Stimulated activated CD4-positive, alpha-beta T cell treated with anti-CD3 and anti-CD28 coated beads, TNF-alpha, amount 100 ng/mL, for 1 hour (primary cell): ENCODE data around the gene REEP1.

Experiments used
- DNase-seq, 3 donors: peaks; one replicate each; pipeline ENCODE4 v3.0.0-alpha.2; 2020; ENCODE audit warnings: low read depth in 3 of 3, low spot score in 1 of 3

Gene REEP1

DNA sequence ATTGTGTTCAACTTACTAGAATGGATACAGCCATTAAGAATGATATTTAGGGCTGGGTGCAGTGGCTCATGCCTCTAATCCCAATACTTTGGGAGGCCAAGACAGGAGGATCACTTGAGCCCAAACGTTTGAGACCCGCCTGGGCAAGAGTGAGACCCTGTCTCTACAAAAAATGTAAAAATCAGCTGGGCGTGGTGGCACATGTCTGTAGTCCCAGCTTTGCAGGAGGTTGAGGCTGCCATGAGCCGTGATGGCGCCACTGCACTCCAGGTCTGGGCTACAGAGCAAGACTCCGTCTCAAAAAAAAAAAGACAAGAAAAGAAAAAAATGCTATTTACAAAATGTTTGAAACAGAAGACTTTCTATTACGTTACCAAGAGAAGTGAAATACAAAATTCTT, 30.0 kb downstream of the REEP1 start:
- no peak for DNase-seq

DNA sequence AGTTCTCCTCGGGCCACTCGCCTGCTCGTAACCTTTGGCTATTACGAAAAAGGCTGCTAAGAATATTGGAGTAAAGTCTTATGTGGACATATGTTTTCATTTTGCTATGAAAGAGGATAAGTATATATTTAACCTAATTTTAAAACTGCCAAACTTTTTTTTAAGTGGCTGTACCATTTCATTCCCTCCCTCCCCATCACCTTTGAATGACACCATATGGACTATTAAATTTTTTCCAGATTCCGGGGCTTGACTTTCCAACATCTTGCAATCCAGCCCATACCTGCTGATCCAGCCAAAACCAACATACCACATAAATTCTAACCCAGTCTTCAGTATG, 31.5 kb downstream of the REEP1 start:
- DNase-seq, result no peak

DNA sequence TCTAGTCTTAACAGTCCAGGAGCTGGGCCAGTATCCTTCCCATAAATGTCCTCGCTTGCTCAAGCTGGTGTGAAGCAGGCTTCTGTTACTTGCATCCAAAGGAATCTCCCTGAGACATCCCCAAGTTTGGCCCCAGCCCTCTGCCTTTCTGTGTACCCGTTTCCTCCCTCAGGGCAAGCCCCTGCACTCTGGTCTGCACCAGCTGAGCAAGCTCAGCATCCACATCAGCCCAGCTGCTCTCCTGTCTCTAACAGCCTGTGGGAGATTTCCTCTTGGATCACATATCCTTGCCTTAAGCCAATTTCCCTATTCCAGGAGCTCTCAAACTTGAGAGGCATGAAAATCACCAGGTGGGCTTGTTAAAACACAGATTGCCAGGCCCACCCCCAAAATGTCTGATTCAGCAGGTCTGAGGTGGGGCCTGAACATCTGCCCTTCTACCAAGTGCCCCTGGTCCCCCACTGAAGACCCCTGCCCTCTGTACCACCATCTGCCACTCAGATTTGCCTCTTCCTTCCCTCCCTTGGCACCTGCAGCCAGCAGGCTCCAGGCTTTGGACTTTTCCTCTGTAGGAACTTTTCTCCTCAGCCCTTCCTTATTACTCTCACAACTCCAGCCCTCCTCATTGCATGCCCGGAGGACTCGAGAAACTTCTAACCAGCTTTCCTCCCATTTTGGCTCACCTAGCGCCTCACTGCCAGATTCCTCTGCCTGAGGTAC, 32.1 kb downstream of the REEP1 start:
- DNase-seq, result no peak

DNA sequence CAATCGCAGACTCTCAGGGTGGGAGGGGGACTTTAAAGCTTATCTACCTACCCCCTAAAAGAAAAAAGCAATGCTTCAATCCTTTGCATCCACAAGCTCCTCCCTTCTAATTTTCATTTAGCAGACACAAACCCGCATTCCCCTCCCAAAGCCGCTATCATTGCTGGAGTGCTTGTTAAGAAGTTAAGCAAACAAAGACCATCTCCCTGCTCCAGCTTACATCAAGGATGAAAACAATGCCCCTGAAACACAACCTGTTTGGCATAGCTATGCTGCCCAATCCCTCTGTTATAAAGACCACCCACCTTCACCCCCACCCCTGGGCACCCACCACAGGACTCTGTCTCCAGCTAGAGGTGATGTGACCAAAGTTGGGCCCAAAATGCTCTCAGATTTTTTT, 33.0 kb downstream of the REEP1 start:
- DNase-seq, result no peak

DNA sequence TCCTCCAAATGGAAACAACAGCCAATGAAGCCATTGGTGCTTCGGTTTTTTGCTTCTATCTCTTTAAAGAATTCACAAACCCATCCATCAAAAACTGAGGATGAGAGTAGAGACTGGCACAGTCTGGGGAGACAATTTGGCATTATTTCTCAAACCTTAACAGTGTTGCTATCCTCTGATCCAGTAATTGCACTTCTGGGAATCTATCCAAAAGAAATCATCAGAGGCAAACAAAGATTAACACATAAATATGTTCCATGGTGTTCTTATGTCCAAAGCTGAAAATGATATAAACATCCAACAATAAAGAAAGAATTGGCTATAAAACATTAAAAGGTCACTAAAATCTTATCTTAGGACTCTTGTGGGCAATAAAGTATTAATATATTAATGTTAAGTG, 35.1 kb downstream of the REEP1 start:
- DNase-seq, result no peak

DNA sequence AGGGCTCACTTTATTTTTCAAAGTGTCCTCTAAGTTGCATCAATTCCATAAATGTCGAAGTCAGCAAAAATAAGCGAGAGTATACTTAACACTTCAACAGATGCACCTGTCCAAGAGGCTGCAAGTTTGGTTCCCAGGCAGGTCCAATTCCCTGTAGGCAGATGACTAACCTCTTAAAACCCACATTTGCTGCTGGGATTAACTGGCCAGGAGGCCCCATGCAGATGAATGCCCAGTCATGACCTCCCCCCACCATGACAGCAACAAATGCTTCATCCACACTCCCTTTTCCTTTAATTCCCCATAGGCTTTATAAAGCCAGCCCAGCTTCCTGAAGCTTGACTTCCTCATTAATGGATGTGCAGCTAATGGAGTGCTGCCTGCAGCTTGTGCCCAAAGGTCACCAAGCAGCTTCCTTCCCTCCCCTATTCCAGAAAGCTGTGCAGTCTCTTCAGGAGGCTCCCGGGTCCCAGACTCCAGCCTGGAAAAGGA, 35.7 kb downstream of the REEP1 start:
- DNase-seq, result no peak

DNA sequence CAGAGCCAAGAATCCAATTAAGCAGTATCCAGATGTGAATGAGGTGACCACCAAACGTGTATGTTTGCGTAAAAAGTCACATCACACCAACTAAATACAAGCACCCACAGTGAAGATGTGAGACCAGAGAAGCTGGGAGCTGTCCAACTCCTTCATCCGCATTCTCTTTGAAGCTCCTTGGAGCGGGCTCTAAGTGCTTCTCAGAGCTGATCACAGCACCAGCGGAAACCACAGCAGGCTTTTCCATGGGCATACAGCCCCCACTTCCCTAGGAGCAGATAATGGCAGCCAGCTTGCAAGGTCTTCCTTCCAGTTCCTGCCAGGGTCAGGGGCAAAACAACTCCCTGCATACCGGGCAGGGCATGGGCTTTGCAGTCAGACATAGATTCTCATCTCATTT, 36.4 kb downstream of the REEP1 start:
- DNase-seq, result no peak

DNA sequence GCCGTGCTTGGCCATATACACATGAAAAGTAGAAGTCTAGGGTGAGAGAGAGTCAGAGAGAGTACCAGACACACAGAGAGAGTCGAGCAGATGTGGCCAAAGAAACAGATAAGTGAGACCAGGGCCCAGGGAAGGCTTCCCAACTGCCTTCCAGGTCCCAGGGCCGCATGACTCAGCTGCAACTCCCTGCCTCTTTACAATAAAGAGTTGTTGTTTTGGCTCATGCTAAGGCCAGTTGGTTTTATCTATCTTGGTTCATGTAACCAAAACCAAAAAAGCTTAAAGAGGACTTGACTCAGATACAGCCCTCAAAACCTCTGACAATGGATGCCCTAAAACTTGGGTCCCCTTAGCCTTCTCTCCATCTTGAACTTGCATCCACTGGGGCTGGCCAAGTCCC, 36.9 kb downstream of the REEP1 start:
- no peak for DNase-seq

DNA sequence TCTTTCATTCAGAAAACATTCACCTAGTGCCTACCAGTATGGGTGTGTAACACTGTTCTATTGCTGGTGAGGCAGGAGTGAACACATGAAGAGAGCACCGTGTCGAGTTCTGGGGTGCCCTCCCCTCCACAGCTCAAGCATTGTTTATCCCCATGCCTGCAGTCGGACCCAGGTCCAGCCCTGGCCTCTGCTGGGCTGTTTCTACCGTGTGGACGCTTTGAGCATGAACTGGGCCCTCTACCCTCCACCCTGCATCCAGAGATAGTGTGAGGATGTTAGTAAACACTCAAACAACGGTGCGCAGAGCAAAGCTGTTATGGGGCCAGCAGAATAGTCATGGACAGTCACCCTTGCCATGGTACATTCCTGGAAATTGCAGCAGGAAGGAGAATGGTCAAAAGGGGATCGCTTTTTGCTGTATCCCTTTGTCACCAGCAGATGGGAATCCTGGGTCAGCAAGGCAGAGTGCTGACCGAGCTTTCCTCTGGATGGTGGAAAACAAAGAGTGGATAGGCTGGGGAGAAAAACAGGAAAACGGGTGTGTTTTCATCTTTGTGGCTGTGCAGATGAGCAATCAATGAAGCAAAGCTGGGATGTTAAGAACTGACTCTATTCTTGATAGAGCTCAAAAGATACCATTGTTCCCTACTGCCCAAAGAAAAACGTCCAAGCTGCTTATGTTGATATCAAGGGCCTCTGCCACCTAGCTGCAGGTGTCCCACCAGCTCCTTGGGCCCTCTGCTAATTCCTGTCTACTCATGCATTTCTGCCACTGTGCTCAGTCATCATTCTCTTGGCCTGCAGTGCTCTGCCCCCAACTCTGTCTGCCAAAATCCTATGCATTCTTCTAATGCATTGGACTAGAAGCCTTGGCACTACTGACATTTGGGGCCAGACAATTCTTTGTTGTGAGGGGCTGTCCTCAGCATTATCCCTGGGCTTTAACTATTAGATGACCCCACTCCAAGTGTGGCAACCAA, 38.7 kb downstream of the REEP1 start:
- no peak for DNase-seq

DNA sequence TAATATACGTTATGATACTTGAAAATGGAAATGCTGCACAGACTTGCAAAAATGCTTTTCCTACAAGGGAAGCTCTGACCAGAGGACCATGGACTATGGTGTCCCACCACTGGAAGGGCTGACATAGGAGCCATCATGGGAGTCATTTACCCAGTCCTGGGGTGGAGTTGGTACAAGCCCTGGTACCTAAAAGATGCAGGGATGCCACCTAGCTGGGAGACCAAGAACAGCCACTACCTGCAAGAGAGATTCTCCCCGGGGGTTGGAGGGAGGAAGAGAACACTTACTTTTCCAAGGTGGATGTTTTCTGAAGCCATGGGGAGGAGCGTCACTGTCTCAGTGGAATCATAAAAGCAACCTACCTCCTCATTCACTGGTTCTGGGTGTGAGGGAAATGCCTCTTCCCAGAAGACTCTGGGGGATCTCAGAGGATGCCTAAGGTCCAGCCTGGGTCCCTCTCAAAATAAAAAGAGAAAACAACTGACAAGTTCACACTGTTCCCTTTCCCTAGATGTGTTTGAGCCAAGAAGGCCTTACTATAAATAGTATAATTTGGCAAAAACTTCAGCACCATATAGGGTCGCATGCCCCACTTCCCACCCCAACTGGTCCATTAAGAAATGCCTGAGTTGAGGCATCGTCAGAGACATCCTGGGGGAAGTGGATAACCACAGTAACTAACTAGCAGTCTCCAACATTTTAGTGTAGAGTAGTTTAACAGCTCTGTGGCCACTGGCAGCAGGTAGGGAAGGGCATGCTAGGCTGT, 39.9 kb downstream of the REEP1 start:
- no peak for DNase-seq

DNA sequence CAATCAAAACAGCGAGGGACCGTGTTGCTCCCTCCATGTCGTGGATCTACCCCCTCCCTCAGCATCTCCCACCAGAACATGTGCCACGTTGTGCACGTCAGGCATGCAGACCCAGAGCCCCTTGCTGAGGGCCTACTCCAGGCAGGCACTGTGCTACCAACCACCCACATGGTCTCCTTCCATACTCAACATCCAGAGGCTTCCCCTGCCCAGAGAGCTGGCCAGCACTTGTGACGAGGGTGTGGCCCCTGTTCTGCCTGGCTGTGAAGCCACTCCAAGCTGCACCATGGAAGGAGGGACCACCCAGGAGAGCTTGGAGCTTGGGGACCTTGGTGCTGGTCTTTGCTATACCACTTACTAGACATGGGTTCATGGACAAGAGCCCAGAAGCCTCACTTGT, 40.5 kb downstream of the REEP1 start:
- no peak for DNase-seq

DNA sequence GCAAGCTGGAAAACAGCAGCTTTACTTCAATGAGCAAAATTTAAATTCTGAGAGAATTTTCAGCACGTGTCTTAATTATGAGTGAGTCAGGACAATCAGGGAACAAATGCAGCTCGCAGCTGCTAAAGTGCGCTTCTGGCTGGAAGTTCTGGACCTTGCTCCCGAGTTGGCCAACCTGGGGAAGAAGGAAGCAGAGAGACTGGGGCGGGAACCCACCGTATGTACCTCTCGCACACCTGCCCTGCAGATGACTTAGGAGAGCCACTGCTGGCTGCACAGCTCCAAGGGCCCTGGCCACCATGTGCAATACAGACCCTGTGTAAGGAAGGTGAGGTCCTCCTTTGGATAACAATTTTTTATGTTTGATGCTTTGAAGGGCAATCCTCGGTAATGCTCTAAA, 42.4 kb downstream of the REEP1 start:
- DNase-seq, result no peak

DNA sequence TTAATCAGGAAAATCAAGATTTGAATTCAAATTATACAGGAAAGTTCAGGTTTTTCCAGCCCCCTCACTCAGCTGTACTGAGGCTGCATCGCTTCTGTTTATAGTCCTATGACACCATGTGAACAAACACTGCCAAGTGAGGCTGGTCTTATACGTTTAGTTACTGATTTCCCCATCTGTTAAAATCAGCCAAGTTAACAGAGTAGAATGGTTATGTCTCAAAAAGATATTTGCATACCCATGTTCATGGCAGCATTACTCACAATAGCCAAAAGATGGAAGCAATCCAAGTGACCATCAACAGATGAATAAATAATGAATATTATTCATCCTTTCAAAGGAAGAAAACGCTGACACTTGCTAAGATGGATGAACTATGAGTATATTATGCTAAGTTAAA, 43.8 kb downstream of the REEP1 start:
- no peak for DNase-seq

DNA sequence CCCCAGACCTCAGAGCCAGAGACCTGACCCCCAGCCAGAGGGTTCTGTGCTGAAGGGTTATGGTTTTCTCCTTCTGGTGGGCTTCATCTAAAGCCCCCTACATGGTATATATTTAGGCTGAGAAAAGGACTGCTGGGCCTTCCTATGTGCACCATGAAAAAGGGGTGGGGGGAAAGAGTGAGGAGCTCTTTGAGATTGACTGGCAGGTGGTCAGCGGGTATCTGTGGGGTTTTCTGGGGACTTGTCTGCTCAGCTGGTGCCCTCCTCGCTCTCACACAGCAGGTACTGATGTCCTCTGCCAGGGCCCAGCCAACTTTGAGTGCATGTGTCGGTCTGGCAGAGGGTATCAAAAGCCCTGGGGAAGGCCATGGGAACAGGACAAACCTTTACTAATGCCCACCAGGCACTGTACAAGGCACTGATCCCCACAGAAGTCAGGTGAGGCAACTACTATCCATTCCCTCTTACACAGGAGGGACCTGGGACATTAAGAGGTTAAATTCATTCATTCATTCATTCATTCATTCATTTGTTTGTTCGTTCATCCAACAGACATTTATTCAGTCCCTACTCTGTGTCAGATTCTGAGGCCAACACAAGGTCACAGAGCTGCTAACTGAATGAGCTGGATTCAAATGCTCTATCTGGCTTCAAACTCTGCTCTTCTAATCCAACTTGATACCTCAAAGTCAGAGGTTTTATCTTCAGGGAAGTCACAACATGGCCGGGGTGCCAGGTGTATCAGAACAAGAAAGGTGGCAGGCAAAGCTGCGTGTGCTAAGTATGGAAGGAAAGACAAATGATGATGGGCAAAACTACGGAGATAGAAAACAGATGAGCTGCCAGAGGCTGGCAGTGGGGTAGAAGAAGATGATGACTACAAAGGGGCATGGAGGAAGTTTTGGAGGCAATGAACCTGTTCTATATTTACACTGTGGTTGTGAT, 44.6 kb downstream of the REEP1 start:
- DNase-seq, result no peak

DNA sequence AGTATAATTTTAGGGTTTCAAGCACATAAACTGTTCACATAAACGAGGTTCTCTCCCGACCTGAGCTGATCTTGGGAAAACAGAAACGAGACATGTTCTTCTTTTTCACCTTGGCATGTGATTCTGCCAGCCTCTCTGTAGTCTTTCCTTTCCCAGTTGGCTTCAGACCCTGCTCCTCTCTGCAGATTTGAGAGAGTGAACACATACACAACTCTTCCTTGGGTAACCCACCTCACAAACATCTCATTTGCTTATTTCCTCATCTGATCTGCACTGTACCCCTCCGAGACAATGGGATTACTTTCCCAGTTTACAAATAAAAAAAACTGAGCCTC, 46.1 kb downstream of the REEP1 start:
- no peak for DNase-seq

DNA sequence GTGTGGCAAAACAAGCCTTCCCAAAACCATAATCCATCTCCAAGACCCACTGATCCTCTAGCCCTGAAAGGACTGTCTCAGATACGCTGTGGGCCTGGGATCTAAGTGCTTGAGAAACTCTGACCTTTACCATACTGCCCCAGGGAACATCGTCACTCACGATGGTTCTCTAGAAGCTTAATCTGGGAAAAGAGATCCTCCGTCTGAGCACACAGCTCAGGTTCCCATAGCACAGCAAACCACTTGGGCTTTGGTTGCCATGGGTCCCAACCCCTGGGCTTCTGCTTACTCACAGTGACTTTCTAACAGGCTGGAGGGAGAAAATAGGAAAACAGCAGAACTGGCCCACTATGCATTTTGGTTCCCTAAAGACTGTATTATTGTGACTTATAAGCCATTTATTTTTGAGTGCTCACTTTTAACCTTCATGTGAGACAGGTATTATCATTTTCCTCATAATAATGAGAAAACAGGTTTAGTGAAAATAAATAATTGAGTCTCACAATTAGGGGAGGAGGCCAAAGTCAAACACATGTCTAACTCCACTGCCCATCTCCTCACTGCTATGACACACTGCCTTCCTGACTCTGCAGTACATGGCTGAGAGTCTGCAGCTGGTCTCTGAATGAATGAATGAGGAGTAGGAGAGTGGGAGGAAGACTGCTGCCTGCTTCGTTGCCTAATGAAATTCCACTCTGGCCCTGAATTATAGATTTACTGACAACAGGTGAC, 46.7 kb downstream of the REEP1 start:
- DNase-seq, result no peak

DNA sequence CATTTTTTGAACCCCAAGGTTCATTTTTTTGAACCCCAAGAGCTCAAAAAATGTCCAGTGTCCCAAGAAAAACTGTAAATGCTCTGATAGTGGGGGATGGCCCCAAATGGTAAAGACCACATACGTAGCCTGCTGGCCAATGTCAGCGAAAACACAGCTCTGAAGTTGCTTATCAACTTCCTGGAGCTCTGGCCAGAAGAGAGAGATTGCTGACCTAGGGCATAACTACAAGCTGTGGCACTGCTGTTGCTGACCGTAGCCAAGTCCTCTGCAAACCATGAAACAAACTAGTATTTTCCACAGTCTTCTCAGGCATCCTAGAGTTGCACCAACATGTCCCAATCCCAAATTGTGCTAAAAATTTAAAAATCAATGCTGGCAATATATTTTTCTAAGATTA, 50.9 kb downstream of the REEP1 start:
- DNase-seq, result no peak

DNA sequence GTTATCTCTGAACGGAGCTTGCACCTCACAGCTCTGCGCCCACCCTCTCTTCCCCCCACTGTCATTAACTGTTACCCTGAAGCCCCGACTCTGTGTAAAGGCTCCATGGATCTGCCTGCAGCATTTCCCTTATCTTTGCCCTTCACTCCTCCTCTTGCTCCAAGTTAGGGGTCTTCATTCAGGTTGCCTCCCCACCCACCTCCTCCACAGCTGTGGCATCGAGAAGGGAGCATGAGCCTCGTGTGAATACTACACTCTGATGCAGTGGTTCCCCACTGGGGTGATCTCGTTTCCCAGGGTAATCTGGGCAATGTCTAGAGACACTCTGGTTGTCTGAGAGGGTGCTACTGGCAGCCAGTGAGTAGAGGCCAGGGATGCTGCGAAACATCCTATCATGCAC, 51.4 kb downstream of the REEP1 start:
- DNase-seq, result no peak

DNA sequence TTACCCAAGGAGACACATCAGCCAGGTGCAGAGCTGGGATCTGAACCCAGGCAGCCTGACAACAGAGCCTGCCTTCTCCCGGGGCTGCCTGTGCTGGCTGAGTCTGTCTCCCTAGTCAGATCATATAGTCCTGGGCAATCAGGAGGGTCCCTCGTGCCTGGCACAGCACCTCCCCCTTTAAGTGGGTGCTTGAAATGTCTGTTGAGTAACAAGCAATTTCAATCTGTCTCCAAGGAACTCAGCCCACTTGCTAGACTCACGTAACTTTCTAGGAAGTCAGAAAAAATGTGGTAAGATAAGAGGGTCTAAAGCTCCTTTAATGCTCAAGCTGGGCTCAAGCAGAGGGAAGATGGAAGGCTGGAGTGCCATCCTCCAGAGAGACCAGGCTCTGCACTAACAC, 51.9 kb downstream of the REEP1 start:
- no peak for DNase-seq

DNA sequence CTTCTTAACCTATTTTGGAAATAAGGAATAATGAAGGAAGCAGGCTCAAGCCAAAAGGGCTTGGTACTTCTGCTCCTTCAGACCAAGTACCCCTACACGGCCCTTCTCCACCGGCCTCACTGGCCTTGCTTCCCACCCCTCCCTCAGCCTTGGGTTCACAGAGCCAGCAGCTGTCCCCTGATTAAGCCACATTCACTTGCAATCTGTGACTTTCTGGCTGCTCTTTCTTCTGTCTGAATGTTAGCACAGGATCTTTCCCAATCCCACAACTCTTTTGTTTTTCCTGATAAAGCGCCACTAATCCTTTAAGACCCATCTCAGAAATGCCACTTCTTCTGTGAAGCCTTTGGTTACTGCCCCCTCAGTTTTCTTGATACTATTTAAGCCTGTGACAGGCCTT, 52.4 kb downstream of the REEP1 start:
- DNase-seq, result no peak
